ENCODE results near the gene BRINP1.

BRINP1 gene

DNA sequence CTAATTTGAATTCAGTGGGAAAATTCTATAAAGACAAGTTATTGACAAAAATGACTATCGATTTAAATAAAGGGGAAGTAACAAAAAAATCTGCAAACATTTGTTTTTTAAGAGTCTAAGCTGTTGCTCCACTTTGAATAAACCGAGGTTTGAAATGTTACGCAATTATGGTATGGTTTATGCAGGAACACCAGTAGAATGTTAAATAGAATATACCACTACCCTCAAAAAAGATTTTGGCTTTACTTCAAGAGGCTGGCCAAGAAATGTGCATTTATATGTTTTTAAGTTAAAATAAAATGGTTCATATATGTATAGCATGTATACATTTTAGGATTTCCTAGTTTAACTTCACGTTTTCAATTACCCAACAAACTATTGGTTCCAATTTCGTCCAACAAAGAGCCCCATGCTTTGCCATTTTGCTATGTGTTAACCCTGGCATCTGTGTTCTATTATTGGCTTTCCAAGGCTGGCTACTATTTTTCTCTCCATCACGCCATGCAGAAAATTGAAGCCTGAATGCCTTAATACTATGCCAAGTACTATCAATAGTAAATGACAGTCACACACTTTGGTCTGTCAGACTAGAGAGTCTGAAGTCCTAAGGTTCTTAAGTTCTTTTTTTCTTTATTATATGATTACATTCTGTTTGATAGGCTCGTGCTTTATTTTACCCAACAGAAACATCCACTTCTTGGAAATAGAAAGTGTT is 171.2 kb downstream of the BRINP1 start:
- Histone ChIP-seq H3K36me3 (ENCODE audit: control insufficient read depth in 2 of 2, insufficient read depth in 1 of 2, low read length in 2 of 2) (no peaks in the 10 kb centered on the region), H3K4me3 (ENCODE audit: low read depth, low read length) (no peak overlapping the region), H3K9me3 (ENCODE audit: control insufficient read depth, insufficient read depth, low read depth, low read length) (no peaks in the 10 kb centered on the region), H3K4me1 (ENCODE audit: control insufficient read depth, insufficient read depth, low read length) (no peaks in the 10 kb centered on the region), H3K27ac (ENCODE audit: extremely low read depth, low read depth, low read length) (no peak overlapping the region)
- ChIA-PET CTCF (interaction anchor here (0.7 kb wide), 1 partner anchor 628 kb away, joined by 3 read pairs; no protein-coding TSS in a partner anchor), POLR2A (no interaction called here)
- TF ChIP-seq ZBTB1 (tag by site-specific recombination; IDR thresholded peaks at IDR 0.05) = no peak
- TF ChIP-seq ZNF335 (tag by site-specific recombination; conservative IDR thresholded peaks at IDR 0.05) = no peak
- no peak for TF ChIP-seq ZFP37 (tag by site-specific recombination; IDR thresholded peaks at IDR 0.05)
- no peak for TF ChIP-seq ZNF211 (tag by site-specific recombination; IDR thresholded peaks at IDR 0.05; ENCODE audit: low read depth)
- TF ChIP-seq, protein P1, sequence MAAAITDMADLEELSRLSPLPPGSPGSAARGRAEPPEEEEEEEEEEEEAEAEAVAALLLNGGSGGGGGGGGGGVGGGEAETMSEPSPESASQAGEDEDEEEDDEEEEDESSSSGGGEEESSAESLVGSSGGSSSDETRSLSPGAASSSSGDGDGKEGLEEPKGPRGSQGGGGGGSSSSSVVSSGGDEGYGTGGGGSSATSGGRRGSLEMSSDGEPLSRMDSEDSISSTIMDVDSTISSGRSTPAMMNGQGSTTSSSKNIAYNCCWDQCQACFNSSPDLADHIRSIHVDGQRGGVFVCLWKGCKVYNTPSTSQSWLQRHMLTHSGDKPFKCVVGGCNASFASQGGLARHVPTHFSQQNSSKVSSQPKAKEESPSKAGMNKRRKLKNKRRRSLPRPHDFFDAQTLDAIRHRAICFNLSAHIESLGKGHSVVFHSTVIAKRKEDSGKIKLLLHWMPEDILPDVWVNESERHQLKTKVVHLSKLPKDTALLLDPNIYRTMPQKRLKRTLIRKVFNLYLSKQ (tag by site-specific recombination; IDR thresholded peaks at IDR 0.05; ENCODE audit: borderline replicate concordance) = no peak
- no peak for TF ChIP-seq ZNF132 (tag by site-specific recombination; IDR thresholded peaks at IDR 0.05; ENCODE audit: borderline replicate concordance)
- no peak for TF ChIP-seq ZNF146 (tag by site-specific recombination; IDR thresholded peaks at IDR 0.05)
- no peak for TF ChIP-seq ZNF830 (tag by site-specific recombination; IDR thresholded peaks at IDR 0.05; ENCODE audit: low read depth)
- no peak for TF ChIP-seq ZNF514 (tag by site-specific recombination; IDR thresholded peaks at IDR 0.05)
- no peak for TF ChIP-seq ZNF791 (tag by site-specific recombination; IDR thresholded peaks at IDR 0.05)
- no peak for TF ChIP-seq ZNF140 (tag by site-specific recombination; IDR thresholded peaks at IDR 0.05)
- no peak for TF ChIP-seq ZNF626 (tag by site-specific recombination; IDR thresholded peaks at IDR 0.05)
- no peak for TF ChIP-seq ZNF114 (tag by site-specific recombination; IDR thresholded peaks at IDR 0.05)

DNA sequence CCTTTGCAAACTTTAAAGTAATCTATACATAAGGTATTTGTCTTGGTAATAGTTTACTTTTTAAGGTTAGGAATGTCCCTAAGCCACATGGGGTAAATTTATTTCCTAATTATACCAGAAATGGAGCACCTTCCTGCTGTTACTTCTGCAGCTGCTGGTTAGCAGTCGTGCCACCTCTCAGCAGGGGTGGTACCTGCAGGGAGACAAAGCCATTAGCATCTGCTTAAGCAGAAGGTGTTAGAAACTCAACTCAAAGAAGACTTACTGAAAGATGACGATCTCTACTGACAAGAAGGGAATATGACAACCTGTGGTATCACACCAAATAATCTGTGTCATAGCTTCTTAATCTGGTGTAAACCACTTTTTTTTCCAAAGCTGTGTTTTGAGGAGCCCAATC is 173.7 kb downstream of the BRINP1 start:
- no peaks in the 10 kb centered on the region for H3K36me3 ChIP-seq (ENCODE audit: control insufficient read depth in 2 of 2, insufficient read depth in 1 of 2, low read length in 2 of 2)
- ChIA-PET CTCF (no interaction called here), POLR2A (no interaction called here)
- H3K9me3 ChIP-seq (ENCODE audit: control insufficient read depth, insufficient read depth, low read depth, low read length) = no peaks in the 10 kb centered on the region
- H3K27ac ChIP-seq (ENCODE audit: extremely low read depth, low read depth, low read length) = no peak overlapping the region
- TF ChIP-seq SP3 (tag by site-specific recombination; IDR thresholded peaks at IDR 0.05) (no peak), ZNF704 (tag by site-specific recombination; IDR thresholded peaks at IDR 0.05) (no peak), FEZF1 (tag by site-specific recombination; IDR thresholded peaks at IDR 0.05) (no peak), KLF10 (tag by site-specific recombination; IDR thresholded peaks at IDR 0.05) (no peak), GLI2 (tag by site-specific recombination; IDR thresholded peaks at IDR 0.05; ENCODE audit: borderline replicate concordance, low read depth) (no peak), ZNF654 (tag by site-specific recombination; IDR thresholded peaks at IDR 0.05; ENCODE audit: low read depth) (no peak), ZNF202 (tag by site-specific recombination; IDR thresholded peaks at IDR 0.05; ENCODE audit: borderline replicate concordance) (no peak), HOXD13 (CRISPR knock-in tag; IDR thresholded peaks at IDR 0.05; ENCODE audit: borderline replicate concordance) (no peak), ZFP37 (tag by site-specific recombination; IDR thresholded peaks at IDR 0.05) (no peak)
- no peaks in the 10 kb centered on the region for H3K4me1 ChIP-seq (ENCODE audit: control insufficient read depth, insufficient read depth, low read length)
- H3K4me3 ChIP-seq (ENCODE audit: low read depth, low read length) = no peak overlapping the region

DNA sequence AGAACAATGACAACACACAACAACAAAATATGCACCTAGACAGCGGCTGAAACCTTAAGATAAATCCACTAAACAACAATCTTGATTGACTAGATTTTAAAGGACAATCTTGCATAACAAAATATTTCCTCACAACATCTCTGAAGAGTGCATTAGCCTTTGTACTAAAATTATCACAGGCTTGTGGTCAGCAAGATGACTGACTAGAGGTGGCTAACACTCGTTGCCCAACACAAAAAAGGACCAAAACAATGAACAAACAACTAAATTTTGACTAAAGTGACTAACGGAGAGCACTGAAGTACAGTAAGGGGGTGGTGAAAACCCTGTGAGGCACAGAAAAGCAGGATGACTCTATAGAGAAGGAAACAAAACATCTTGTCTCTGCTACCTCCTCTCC is 183.9 kb downstream of the BRINP1 start:
- CTCF ChIA-PET = no interaction called here
- TF ChIP-seq MZF1 (tag by site-specific recombination; IDR thresholded peaks at IDR 0.05; ENCODE audit: borderline replicate concordance) = no peak
- no peak for TF ChIP-seq ZNF704 (tag by site-specific recombination; IDR thresholded peaks at IDR 0.05)
- TF ChIP-seq ZNF76 (tag by site-specific recombination; IDR thresholded peaks at IDR 0.05; ENCODE audit: borderline replicate concordance, low read depth) = no peak
- no peak for TF ChIP-seq ZNF394 (tag by site-specific recombination; IDR thresholded peaks at IDR 0.05; ENCODE audit: borderline replicate concordance)
- TF ChIP-seq ZFP41 (tag by site-specific recombination; IDR thresholded peaks at IDR 0.05; ENCODE audit: borderline replicate concordance) = no peak
- TF ChIP-seq SP7 (tag by site-specific recombination; IDR thresholded peaks at IDR 0.05) = no peak
- TF ChIP-seq, protein P2, sequence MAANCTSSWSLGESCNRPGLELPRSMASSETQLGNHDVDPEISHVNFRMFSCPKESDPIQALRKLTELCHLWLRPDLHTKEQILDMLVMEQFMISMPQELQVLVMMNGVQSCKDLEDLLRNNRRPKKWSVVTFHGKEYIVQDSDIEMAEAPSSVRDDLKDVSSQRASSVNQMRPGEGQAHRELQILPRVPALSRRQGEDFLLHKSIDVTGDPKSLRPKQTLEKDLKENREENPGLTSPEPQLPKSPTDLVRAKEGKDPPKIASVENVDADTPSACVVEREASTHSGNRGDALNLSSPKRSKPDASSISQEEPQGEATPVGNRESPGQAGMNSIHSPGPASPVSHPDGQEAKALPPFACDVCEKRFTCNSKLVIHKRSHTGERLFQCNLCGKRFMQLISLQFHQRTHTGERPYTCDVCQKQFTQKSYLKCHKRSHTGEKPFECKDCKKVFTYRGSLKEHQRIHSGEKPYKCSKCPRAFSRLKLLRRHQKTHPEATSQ (tag by site-specific recombination; IDR thresholded peaks at IDR 0.05) = no peak
- TF ChIP-seq ZNF660 (tag by site-specific recombination; IDR thresholded peaks at IDR 0.05) = no peak

More for the DNA sequence above, 183.9 kb downstream of the BRINP1 start:
- Histone ChIP-seq H3K27ac (ENCODE audit: extremely low read depth, low read depth, low read length) (no peak overlapping the region), H3K4me3 (ENCODE audit: low read depth, low read length) (no peak overlapping the region), H3K36me3 (ENCODE audit: control insufficient read depth in 2 of 2, insufficient read depth in 1 of 2, low read length in 2 of 2) (no peaks in the 10 kb centered on the region), H3K4me1 (ENCODE audit: control insufficient read depth, insufficient read depth, low read length) (no peaks in the 10 kb centered on the region), H3K9me3 (ENCODE audit: control insufficient read depth, insufficient read depth, low read depth, low read length) (no peaks in the 10 kb centered on the region)
- POLR2A ChIA-PET = no interaction called here
